ENCODE data around the gene NCK1. TPM values are rescaled to one million over a fixed set of nuclear protein-coding genes. Genes with fewer than 3 reads are reported as not detected.

NCK1 gene
- total RNA-seq, 1 donor from 2014 or later, result 43.7 TPM

GRCh38 chr3:136908297-136908696, 46.3 kb downstream of the NCK1 start:
- H3K4me3 Mint-ChIP-seq (ENCODE audit: unreplicated experiment), result no peak overlapping the region

GRCh38 chr3:136909187-136909586, 47.2 kb downstream of the NCK1 start:
- Mint-ChIP-seq H3K27me3 (ENCODE audit: low read depth, unreplicated experiment) (no peaks in the 10 kb centered on the region), H3K4me1 (ENCODE audit: low read depth, unreplicated experiment) (peaks cover 13% of the 10 kb centered on the region), H3K36me3 (ENCODE audit: low read depth, unreplicated experiment) (peaks cover 6% of the 10 kb centered on the region), H3K27ac (ENCODE audit: unreplicated experiment) (no peak overlapping the region), H3K9me3 (ENCODE audit: unreplicated experiment) (peaks cover 10% of the 10 kb centered on the region), H3K4me3 (ENCODE audit: unreplicated experiment) (no peak overlapping the region)
- Histone ChIP-seq H3K4me2 (ENCODE audit: low read length) (no peak overlapping the region), H3K27me3 (ENCODE audit: insufficient read depth, low read length) (no peaks in the 10 kb centered on the region), H3K9ac (ENCODE audit: low read length) (no peak overlapping the region), H3K4me1 (ENCODE audit: insufficient read depth, low read length) (no peaks in the 10 kb centered on the region), H3K27ac (ENCODE audit: low read depth, low read length) (no peak overlapping the region), H3K9me3 (ENCODE audit: insufficient read depth, low read depth, low read length) (no peaks in the 10 kb centered on the region), H3K79me2 (ENCODE audit: insufficient read depth, low read length) (peaks cover 96% of the 10 kb centered on the region), H4K20me1 (ENCODE audit: insufficient read depth, low read length) (peaks cover 69% of the 10 kb centered on the region), H2AFZ (ENCODE audit: low read depth, low read length) (no peak overlapping the region), H3K36me3 (ENCODE audit: insufficient read depth, low read length) (no peaks in the 10 kb centered on the region), H3K4me3 (ENCODE audit: insufficient read depth, low read depth, low read length) (no peak overlapping the region)
- FAIRE-seq, result no peak
- TF ChIP-seq CTCF (IDR thresholded peaks at IDR 0.05; ENCODE audit: insufficient read depth, low read depth, low read length) (no peak), EZH2 (IDR thresholded peaks at IDR 0.05; ENCODE audit: insufficient read depth, low read length) (no peak)
- no peak for DNase-seq (ENCODE audit: low read depth)

More at GRCh38 chr3:136908297-136908696, 46.3 kb downstream of the NCK1 start:
- peaks cover 13% of the 10 kb centered on the region for H3K4me1 Mint-ChIP-seq (ENCODE audit: low read depth, unreplicated experiment)
- H2AFZ ChIP-seq (ENCODE audit: low read depth, low read length), result no peak overlapping the region
- FAIRE-seq (no peak), DNase-seq (ENCODE audit: low read depth) (no peak)
- H3K27ac Mint-ChIP-seq (ENCODE audit: unreplicated experiment), result no peak overlapping the region
- no peak overlapping the region for H3K9ac ChIP-seq (ENCODE audit: low read length)
- H3K4me3 ChIP-seq (ENCODE audit: insufficient read depth, low read depth, low read length), result no peak overlapping the region
- H3K4me2 ChIP-seq (ENCODE audit: low read length), result no peak overlapping the region
- no peak for TF ChIP-seq EZH2 (IDR thresholded peaks at IDR 0.05; ENCODE audit: insufficient read depth, low read length)
- no peaks in the 10 kb centered on the region for H3K27me3 ChIP-seq (ENCODE audit: insufficient read depth, low read length)
- no peaks in the 10 kb centered on the region for H3K36me3 ChIP-seq (ENCODE audit: insufficient read depth, low read length)
- no peaks in the 10 kb centered on the region for H3K4me1 ChIP-seq (ENCODE audit: insufficient read depth, low read length)
- H3K27ac ChIP-seq (ENCODE audit: low read depth, low read length), result no peak overlapping the region
- H4K20me1 ChIP-seq (ENCODE audit: insufficient read depth, low read length), result peaks cover 72% of the 10 kb centered on the region
- peaks cover 15% of the 10 kb centered on the region for H3K9me3 Mint-ChIP-seq (ENCODE audit: unreplicated experiment)
- no peaks in the 10 kb centered on the region for H3K27me3 Mint-ChIP-seq (ENCODE audit: low read depth, unreplicated experiment)
- H3K9me3 ChIP-seq (ENCODE audit: insufficient read depth, low read depth, low read length), result no peaks in the 10 kb centered on the region
- peaks cover 98% of the 10 kb centered on the region for H3K79me2 ChIP-seq (ENCODE audit: insufficient read depth, low read length)
- H3K36me3 Mint-ChIP-seq (ENCODE audit: low read depth, unreplicated experiment), result peaks cover 9% of the 10 kb centered on the region

GRCh38 chr3:136910697-136911096, 48.7 kb downstream of the NCK1 start:
- no peaks in the 10 kb centered on the region for H3K4me1 ChIP-seq (ENCODE audit: insufficient read depth, low read length)
- Mint-ChIP-seq H3K27ac (ENCODE audit: unreplicated experiment) (no peak overlapping the region), H3K27me3 (ENCODE audit: low read depth, unreplicated experiment) (no peaks in the 10 kb centered on the region), H3K36me3 (ENCODE audit: low read depth, unreplicated experiment) (peaks cover 6% of the 10 kb centered on the region), H3K4me1 (ENCODE audit: low read depth, unreplicated experiment) (peaks cover 13% of the 10 kb centered on the region), H3K9me3 (ENCODE audit: unreplicated experiment) (peaks cover 4% of the 10 kb centered on the region), H3K4me3 (ENCODE audit: unreplicated experiment) (no peak overlapping the region)
- no peak overlapping the region for H3K27ac ChIP-seq (ENCODE audit: low read depth, low read length)
- no peaks in the 10 kb centered on the region for H3K36me3 ChIP-seq (ENCODE audit: insufficient read depth, low read length)
- no peak overlapping the region for H3K9ac ChIP-seq (ENCODE audit: low read length)
- peaks cover 95% of the 10 kb centered on the region for H3K79me2 ChIP-seq (ENCODE audit: insufficient read depth, low read length)
- no peak for FAIRE-seq
- TF ChIP-seq CTCF (IDR thresholded peaks at IDR 0.05; ENCODE audit: insufficient read depth, low read depth, low read length) (no peak), EZH2 (IDR thresholded peaks at IDR 0.05; ENCODE audit: insufficient read depth, low read length) (no peak)
- H3K9me3 ChIP-seq (ENCODE audit: insufficient read depth, low read depth, low read length), result no peaks in the 10 kb centered on the region
- no peak overlapping the region for H3K4me3 ChIP-seq (ENCODE audit: insufficient read depth, low read depth, low read length)
- H3K4me2 ChIP-seq (ENCODE audit: low read length), result no peak overlapping the region
- H4K20me1 ChIP-seq (ENCODE audit: insufficient read depth, low read length), result peaks cover 66% of the 10 kb centered on the region
- no peak overlapping the region for H2AFZ ChIP-seq (ENCODE audit: low read depth, low read length)
- H3K27me3 ChIP-seq (ENCODE audit: insufficient read depth, low read length), result no peaks in the 10 kb centered on the region
- no peak for DNase-seq (ENCODE audit: low read depth)
